Uterus (tissue), 2 donors: ENCODE results near the gene TGM2.

Experiments used
- CTCF ChIP-seq, 4 experiments: fragments of 200-600 bp in 2 of 4; fragments of 450-650 bp in 2 of 4; sonication (generic) in 2 of 4; IDR thresholded peaks; one replicate each; pipeline ENCODE4 v1.5.1; 2016 to 2019; ENCODE audit warnings: antibody characterized with exemption in 4 of 4, mild to moderate bottlenecking in 2 of 4, moderate library complexity in 1 of 4
- POLR2A ChIP-seq, 2 donors: fragments of 450-650 bp; IDR thresholded peaks; one replicate each; pipeline ENCODE4 v1.6.1; 2016; ENCODE audit warnings: antibody characterized with exemption in 2 of 2, mild to moderate bottlenecking in 1 of 2, moderate library complexity in 1 of 2

DNA sequence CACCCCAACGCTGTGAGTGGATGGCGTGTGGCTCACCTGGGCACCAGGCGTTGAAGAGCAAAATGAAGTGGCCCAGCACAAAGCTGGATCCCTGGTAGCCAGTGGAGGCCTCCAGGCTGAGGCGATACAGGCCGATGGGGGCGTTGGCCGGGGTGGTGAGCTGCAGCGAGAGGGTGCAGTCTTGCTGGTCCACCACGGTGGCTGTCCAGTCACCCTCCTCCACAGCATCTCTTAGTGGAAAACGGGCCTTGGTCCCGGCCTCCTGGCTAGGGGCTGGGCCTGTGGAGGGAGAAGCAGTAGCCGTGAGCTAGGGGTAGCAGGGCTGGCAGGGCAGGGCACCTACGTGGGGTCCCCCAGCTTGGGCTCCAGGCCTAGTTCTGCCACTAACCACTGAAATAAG is 9.3 kb downstream of the TGM2 start:
- no peak for TF ChIP-seq POLR2A (IDR thresholded peaks at IDR 0.05)
- no peak for TF ChIP-seq CTCF (IDR thresholded peaks at IDR 0.05)
